ENCODE data around the gene TMEM117. TPM values are rescaled to one million over a fixed set of nuclear protein-coding genes. Genes with fewer than 3 reads are reported as not detected.

TMEM117 gene
- total and polyA plus RNA-seq, 10 of the 15 experiments (the other 5 are each of a cell fraction or from before 2014, with no cell fraction given), result 3.1 to 8.2 (median 6.1) TPM

GRCh38 chr12:43957732-43958372 lies 122.0 kb downstream of the TMEM117 start:
- H3K4me2 ChIP-seq (ENCODE audit: control insufficient read depth, insufficient read depth), result no peak overlapping the region
- no peaks in the 10 kb centered on the region for H3K9me3 ChIP-seq (replicated peaks; ENCODE audit: control insufficient read depth, insufficient read depth, low read length)
- H3K79me2 ChIP-seq (ENCODE audit: control insufficient read depth, insufficient read depth, low read length), result no peaks in the 10 kb centered on the region
- no peak overlapping the region for H2AFZ ChIP-seq (ENCODE audit: control insufficient read depth, low read depth, low read length)
- ChIA-PET POLR2A (interaction anchor here (0.6 kb wide), 1 partner anchor 18 kb away, joined by 3 read pairs; no protein-coding TSS in a partner anchor), RAD21 (ENCODE audit: unreplicated experiment) (interaction anchor here (0.6 to 2.5 kb wide), 6 partner anchors 11 to 973 kb away, joined by 3 to 14 read pairs (median 4); no protein-coding TSS in a partner anchor), CTCF (interaction anchor here (0.6 to 4.1 kb wide), 11 partner anchors 9 to 991 kb away, joined by 3 to 20 read pairs (median 4); no protein-coding TSS in a partner anchor), SMC1A (ENCODE audit: uncharacterized antibody, unreplicated experiment) (interaction anchor here (1.0 to 1.6 kb wide), 4 partner anchors 19 to 973 kb away, joined by 3 to 7 read pairs (median 5); no protein-coding TSS in a partner anchor)
- no peaks in the 10 kb centered on the region for H3K27me3 ChIP-seq (replicated peaks in 1 of 2; ENCODE audit: control insufficient read depth in 2 of 2, insufficient read depth in 2 of 2, low read length in 1 of 2)
- BruUV-seq (replicated peaks), result no TSS peak
- intact Hi-C loops (cut with micrococcal nuclease; ENCODE audit: unreplicated experiment) (loop anchor here (2.0 to 5.0 kb wide), 4 partner anchors 59 to 989 kb away; no protein-coding TSS in a partner anchor), in situ Hi-C loops (cut with MboI) (loop anchor here (10.0 kb wide), 1 partner anchor 967 kb away; no protein-coding TSS in a partner anchor)
- H4K20me1 ChIP-seq (ENCODE audit: control insufficient read depth, insufficient read depth), result no peaks in the 10 kb centered on the region
- no peak overlapping the region for H3K27ac ChIP-seq (ENCODE audit: control insufficient read depth, insufficient read depth)
- H3K4me3 ChIP-seq, result no peak overlapping the region
- FAIRE-seq (peak; percentile 64), ATAC-seq (peak; percentile 89), DNase-seq (ENCODE audit: low read depth, low spot score) (peak; percentile 28)
- 50% methylated on average over 2 of the region's 2 CpGs for WGBS (ENCODE audit: insufficient coverage, insufficient replicate concordance, low lambda C conversion rate, missing lambda C conversion rate)
- no peaks in the 10 kb centered on the region for H3K4me1 ChIP-seq (ENCODE audit: control insufficient read depth, insufficient read depth, low read length)
- no peak overlapping the region for H3K9ac ChIP-seq (ENCODE audit: control insufficient read depth, insufficient read depth, low read length)
- H3K36me3 ChIP-seq (ENCODE audit: control insufficient read depth in 2 of 2, insufficient read depth in 2 of 2, low read length in 1 of 2), result no peaks in the 10 kb centered on the region
- TF ChIP-seq ZNF592 (IDR thresholded peaks at IDR 0.05) (no peak), ASH2L (IDR thresholded peaks at IDR 0.05; ENCODE audit: borderline replicate concordance, low read depth) (no peak), ZBED1 (IDR thresholded peaks at IDR 0.05; ENCODE audit: borderline replicate concordance) (no peak), ZNF207 (IDR thresholded peaks at IDR 0.05; ENCODE audit: borderline replicate concordance) (no peak), POLR2AphosphoS2 (IDR thresholded peaks at IDR 0.05; ENCODE audit: low read depth, low read length) (no peak), ZBTB40 (IDR thresholded peaks at IDR 0.05; ENCODE audit: borderline replicate concordance) (no peak), JUND (IDR thresholded peaks at IDR 0.05; ENCODE audit: low read depth, low read length) (no peak), CREM (IDR thresholded peaks at IDR 0.05; ENCODE audit: low read depth) (peak; percentile 29; the same call in 1 of the 2 replicates), LARP7 (IDR thresholded peaks at IDR 0.05) (no peak), BMI1 (IDR thresholded peaks at IDR 0.05; ENCODE audit: borderline replicate concordance) (no peak), HDAC2 (IDR thresholded peaks at IDR 0.05) (no peak), ZBTB33 (IDR thresholded peaks at IDR 0.05) (no peak), IRF4 (IDR thresholded peaks at IDR 0.05; ENCODE audit: low read depth, low read length) (no peak)
